Natural killer cell (primary cell): ENCODE results near the gene UGCG. TPM values are rescaled to one million over a fixed set of nuclear protein-coding genes. Genes with fewer than 3 reads are reported as not detected.

Experiments used
- ATAC-seq, 3 donors: fragments of 150-1000 bp in 2 of 3; fragments of 200-7000 bp in 1 of 3; cut with Tn5 transposase; 1 replicate in 1 of 3; 2 replicates in 2 of 3; pipeline ENCODE4 v1.10.0; 2021; ENCODE audit warnings: mild to moderate bottlenecking in 2 of 3, moderate library complexity in 2 of 3
- DNase-seq, 2 donors: peaks; one replicate each; pipeline versions ENCODE4 v3.0.0 to v3.0.0-alpha.2; 2013 to 2021; ENCODE audit warnings: mixed read lengths in 1 of 2
- H3K27ac ChIP-seq: one replicate; pipeline ENCODE4 v1.5.1; 2013; ENCODE audit warnings: mild to moderate bottlenecking, low read length
- H3K27me3 ChIP-seq: one replicate; pipeline ENCODE4 v1.6.1; 2013; ENCODE audit warnings: low read length; ENCODE audit not compliant: control insufficient read depth, insufficient read depth
- H3K36me3 ChIP-seq: one replicate; pipeline ENCODE4 v1.6.1; 2013; ENCODE audit warnings: low read length; ENCODE audit not compliant: control insufficient read depth, insufficient read depth
- H3K4me1 ChIP-seq: one replicate; pipeline ENCODE4 v1.6.1; 2013; ENCODE audit warnings: low read length; ENCODE audit not compliant: control insufficient read depth, insufficient read depth
- H3K4me3 ChIP-seq: one replicate; pipeline ENCODE4 v1.5.1; 2013; ENCODE audit warnings: low read length
- H3K9me3 ChIP-seq: one replicate; pipeline ENCODE4 v1.6.1; 2013; ENCODE audit warnings: low read length; ENCODE audit not compliant: control insufficient read depth, insufficient read depth
- H3K27ac Mint-ChIP-seq, 2 donors: one replicate each; pipeline ENCODE4 v1.8.0; 2022; ENCODE audit warnings: mild to moderate bottlenecking in 2 of 2, mixed read lengths in 2 of 2, moderate library complexity in 1 of 2
- H3K27me3 Mint-ChIP-seq, 2 donors: one replicate each; pipeline ENCODE4 v1.8.0; 2022; ENCODE audit warnings: low read depth in 2 of 2, mixed read lengths in 2 of 2
- H3K36me3 Mint-ChIP-seq: one replicate; pipeline ENCODE4 v1.8.0; 2022; ENCODE audit warnings: mixed read lengths
- H3K4me1 Mint-ChIP-seq, 2 donors: one replicate each; pipeline ENCODE4 v1.8.0; 2022; ENCODE audit warnings: mixed read lengths in 2 of 2
- H3K4me3 Mint-ChIP-seq: one replicate; pipeline ENCODE4 v1.8.0; 2022; ENCODE audit warnings: mild to moderate bottlenecking, moderate library complexity, mixed read lengths
- H3K9me3 Mint-ChIP-seq, 2 donors: one replicate each; pipeline ENCODE4 v1.8.0; 2022; ENCODE audit warnings: mixed read lengths in 2 of 2
- WGBS: methylation state at CpG from one replicate; pipeline ENCODE4 v1.1.7; 2013; ENCODE audit warnings: missing lambda C conversion rate; ENCODE audit not compliant: insufficient coverage; 5-methylcytosine and 5-hydroxymethylcytosine counted together
- intact Hi-C: fragments of 100-400 bp; cut with micrococcal nuclease; formaldehyde crosslinking; loops from one replicate; pipeline ENCODE4 v1.14.2; 2022
- total RNA-seq, 4 donors: library from RNA; stranded (reverse); fragments of 120-200 nt in 1 of 4; gene quantifications; one replicate each; pipeline versions ENCODE4 v1.2.3 to v1.2.4, GENCODE V29; 2013 to 2022
- TF ChIP-seq, protein P1 (sequence below): fragments of 200-600 bp; IDR thresholded peaks from one replicate; pipeline ENCODE4 v1.8.0; 2022; ENCODE audit warnings: antibody characterized with exemption

Gene UGCG
- total RNA-seq, 3 donors from 2014 or later (not counting 1 experiment from before 2014, with no cell fraction given) = 17.9 to 21.4 (median 18.8) TPM

- Mint-ChIP-seq H3K27ac (no peak overlapping the region), H3K27me3 (peaks cover 0 to 6% of the 10 kb centered on the region in 2 donors), H3K4me3 (no peak overlapping the region), H3K36me3 (no peaks in the 10 kb centered on the region), H3K4me1 (no peaks in the 10 kb centered on the region), H3K9me3 (no peaks in the 10 kb centered on the region)
- ATAC-seq (no peak), DNase-seq (no peak)
- Histone ChIP-seq H3K4me3 (no peak overlapping the region), H3K9me3 (no peaks in the 10 kb centered on the region), H3K27ac (no peak overlapping the region), H3K36me3 (no peaks in the 10 kb centered on the region), H3K27me3 (no peaks in the 10 kb centered on the region), H3K4me1 (no peaks in the 10 kb centered on the region)
- intact Hi-C loops = no loop called here
- WGBS = 86% methylated on average over 7 of the region's 8 CpGs
- TF ChIP-seq, protein P1, sequence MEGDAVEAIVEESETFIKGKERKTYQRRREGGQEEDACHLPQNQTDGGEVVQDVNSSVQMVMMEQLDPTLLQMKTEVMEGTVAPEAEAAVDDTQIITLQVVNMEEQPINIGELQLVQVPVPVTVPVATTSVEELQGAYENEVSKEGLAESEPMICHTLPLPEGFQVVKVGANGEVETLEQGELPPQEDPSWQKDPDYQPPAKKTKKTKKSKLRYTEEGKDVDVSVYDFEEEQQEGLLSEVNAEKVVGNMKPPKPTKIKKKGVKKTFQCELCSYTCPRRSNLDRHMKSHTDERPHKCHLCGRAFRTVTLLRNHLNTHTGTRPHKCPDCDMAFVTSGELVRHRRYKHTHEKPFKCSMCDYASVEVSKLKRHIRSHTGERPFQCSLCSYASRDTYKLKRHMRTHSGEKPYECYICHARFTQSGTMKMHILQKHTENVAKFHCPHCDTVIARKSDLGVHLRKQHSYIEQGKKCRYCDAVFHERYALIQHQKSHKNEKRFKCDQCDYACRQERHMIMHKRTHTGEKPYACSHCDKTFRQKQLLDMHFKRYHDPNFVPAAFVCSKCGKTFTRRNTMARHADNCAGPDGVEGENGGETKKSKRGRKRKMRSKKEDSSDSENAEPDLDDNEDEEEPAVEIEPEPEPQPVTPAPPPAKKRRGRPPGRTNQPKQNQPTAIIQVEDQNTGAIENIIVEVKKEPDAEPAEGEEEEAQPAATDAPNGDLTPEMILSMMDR = no peak
These were observed 73.0 kb downstream of the UGCG start for GRCh38 chr9:111969622-111970021.

DNA sequence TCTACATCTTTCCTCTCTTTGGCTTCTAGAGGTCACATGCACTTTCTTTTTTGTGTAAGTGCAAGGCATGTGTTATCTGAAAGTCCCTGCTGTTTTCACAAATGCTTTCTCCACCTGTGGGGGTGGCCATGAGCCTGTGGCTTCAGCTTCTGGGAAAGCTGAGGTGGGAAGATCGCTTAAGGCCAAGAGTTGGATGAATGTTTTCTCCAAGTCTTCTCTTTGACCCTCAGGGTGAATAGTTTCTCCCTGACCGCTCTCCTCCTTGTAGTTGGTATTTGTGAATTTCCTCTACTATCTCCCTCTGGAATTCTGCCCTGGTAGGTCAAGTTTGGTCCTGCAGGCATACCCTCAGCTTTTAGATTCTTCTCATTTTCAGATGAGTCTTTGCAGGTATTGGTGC, 74.2 kb downstream of the UGCG start:
- Mint-ChIP-seq H3K27me3 (peaks cover 0 to 9% of the 10 kb centered on the region in 2 donors), H3K9me3 (no peaks in the 10 kb centered on the region), H3K27ac (no peak overlapping the region), H3K4me3 (no peak overlapping the region), H3K4me1 (no peaks in the 10 kb centered on the region), H3K36me3 (no peaks in the 10 kb centered on the region)
- H3K36me3 ChIP-seq = no peaks in the 10 kb centered on the region
- H3K9me3 ChIP-seq = no peaks in the 10 kb centered on the region
- no peaks in the 10 kb centered on the region for H3K4me1 ChIP-seq
- no peaks in the 10 kb centered on the region for H3K27me3 ChIP-seq
- H3K27ac ChIP-seq = no peak overlapping the region
- ATAC-seq (no peak), DNase-seq (no peak)
- intact Hi-C loops = no loop called here
- 100% methylated on average over 2 of the region's 2 CpGs for WGBS
- no peak overlapping the region for H3K4me3 ChIP-seq
- TF ChIP-seq, protein P1 = no peak

DNA sequence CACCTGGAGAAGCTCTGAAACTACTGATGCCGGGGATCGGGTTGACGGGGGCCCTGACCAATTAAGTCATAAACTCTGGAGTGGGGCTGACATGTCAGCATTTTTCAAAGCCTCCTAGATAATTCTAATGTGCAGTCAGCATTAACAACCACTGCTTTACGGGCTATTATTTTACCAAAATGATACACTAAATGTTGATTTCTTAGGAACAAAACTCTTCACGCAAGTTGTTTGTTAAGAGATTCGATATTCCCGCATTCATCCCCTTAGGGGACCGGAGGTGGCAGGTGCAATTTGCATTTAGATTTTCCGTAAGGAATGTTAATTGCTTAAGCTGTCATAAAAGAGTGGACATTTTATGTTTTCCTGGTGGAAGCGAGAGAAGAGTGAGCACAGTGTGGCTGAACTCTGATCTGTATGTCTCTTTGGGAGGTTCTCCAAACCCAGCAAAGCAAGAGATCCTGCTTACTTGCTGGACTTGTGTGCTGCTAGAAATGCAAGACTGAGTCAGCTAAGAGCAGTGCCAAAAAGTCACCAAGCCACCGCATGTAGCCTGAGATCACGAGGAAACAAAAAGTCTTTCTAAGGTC, 77.6 kb downstream of the UGCG start:
- WGBS = 93% methylated on average over 12 of the region's 12 CpGs
- Histone ChIP-seq H3K9me3 (no peaks in the 10 kb centered on the region), H3K4me1 (no peaks in the 10 kb centered on the region), H3K27me3 (no peaks in the 10 kb centered on the region), H3K27ac (no peak overlapping the region), H3K36me3 (no peaks in the 10 kb centered on the region), H3K4me3 (no peak overlapping the region)
- no peak overlapping the region for H3K4me3 Mint-ChIP-seq
- TF ChIP-seq, protein P1 = no peak
- H3K27ac Mint-ChIP-seq = no peak overlapping the region
- no peaks in the 10 kb centered on the region for H3K9me3 Mint-ChIP-seq
- DNase-seq (no peak), ATAC-seq (no peak)
- H3K36me3 Mint-ChIP-seq = no peaks in the 10 kb centered on the region
- intact Hi-C loops = no loop called here
- no peaks in the 10 kb centered on the region for H3K4me1 Mint-ChIP-seq
- H3K27me3 Mint-ChIP-seq = peaks cover 3 to 9% of the 10 kb centered on the region in 2 donors

GRCh38 chr9:111975709-111976108, 79.1 kb downstream of the UGCG start:
- Histone ChIP-seq H3K27me3 (no peaks in the 10 kb centered on the region), H3K4me1 (no peaks in the 10 kb centered on the region), H3K36me3 (no peaks in the 10 kb centered on the region), H3K4me3 (no peak overlapping the region), H3K27ac (no peak overlapping the region), H3K9me3 (no peaks in the 10 kb centered on the region)
- H3K27ac Mint-ChIP-seq = no peak overlapping the region
- TF ChIP-seq, protein P1 = no peak
- peak in 1 of 2 donors; percentile 50 for DNase-seq
- WGBS = 56% methylated on average over 5 of the region's 5 CpGs
- H3K4me1 Mint-ChIP-seq = peaks cover 0 to 4% of the 10 kb centered on the region in 2 donors
- H3K36me3 Mint-ChIP-seq = no peaks in the 10 kb centered on the region
- ATAC-seq = peak in 1 of 3 donors; percentile 33
- peaks cover 6 to 9% of the 10 kb centered on the region in 2 donors for H3K27me3 Mint-ChIP-seq
- intact Hi-C loops = no loop called here
- no peaks in the 10 kb centered on the region for H3K9me3 Mint-ChIP-seq
- H3K4me3 Mint-ChIP-seq = no peak overlapping the region
